ENCODE results near the gene ASPHD1.
A peak's percentile ranks its signal among the peaks of the same experiment; 100 is the strongest.
"Not testable (repeated sequence)": the region's sequence is repeated elsewhere in the genome, so short reads cannot be mapped to it uniquely, and the experiment has no call there.

The ASPHD1 gene

DNA sequence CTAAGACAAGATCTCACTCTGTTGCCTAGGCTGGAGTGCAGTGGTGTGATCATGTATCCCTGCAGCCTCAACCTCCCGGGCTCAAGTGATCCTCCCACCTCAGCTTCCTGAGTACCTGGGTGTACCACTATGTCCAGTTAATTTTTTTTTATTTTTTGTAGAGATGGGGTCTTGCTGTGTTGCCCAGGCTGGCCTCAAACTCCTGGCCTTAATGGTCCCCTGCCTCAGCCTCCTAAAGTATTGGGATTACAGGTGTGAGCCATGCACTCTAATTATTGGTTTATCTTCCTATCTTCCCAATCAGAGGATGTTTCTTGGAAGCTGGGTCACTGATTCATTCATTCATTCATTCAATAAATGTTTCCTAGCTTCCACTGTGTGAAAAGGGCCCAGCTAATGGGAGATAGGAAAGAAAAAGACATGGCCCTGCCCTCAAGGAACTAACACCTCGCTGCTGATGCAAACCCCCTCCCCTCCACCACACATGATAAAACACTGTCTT is 8.5 kb downstream of the ASPHD1 start:
- DNase-seq, result no peak

DNA sequence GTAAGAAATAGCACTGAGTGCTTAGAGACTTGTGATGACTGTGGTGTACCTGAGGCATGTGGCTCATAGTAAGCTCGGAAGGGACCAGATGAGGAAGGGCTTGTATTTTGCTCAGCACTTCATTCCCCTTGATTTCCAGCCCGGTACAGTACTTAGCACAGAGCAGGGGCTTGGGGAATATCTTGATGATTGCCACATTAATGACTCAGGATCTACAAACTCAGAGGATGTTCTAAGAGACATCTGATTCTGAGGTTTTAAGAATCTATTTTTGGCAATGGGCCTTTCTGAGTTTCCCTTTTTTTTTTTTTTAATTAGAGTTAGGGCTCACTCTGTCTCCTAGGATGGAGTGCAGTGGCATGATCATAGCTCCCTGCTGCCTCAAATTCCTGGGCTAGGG is 9.1 kb downstream of the ASPHD1 start:
- no peak for DNase-seq

DNA sequence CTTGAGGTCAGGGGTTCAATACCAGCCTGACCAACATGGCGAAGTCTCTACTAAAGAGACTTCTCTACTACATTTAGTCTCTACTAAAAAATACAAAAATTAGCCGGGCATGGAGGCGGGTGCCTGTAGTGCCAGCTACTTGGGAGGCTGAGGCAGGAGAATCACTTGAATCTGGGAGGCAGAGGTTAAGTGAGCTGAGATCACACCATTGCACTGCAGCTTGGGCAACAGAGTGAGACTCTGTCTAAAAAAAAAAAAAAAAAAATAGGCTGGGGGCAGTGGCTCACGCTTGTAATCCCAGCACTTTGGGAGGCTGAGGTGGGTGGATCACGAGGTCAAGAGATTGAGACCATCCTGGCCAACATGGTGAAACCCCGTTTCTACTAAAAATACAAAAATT is 9.6 kb downstream of the ASPHD1 start:
- DNase-seq, result not testable (repeated sequence)

DNA sequence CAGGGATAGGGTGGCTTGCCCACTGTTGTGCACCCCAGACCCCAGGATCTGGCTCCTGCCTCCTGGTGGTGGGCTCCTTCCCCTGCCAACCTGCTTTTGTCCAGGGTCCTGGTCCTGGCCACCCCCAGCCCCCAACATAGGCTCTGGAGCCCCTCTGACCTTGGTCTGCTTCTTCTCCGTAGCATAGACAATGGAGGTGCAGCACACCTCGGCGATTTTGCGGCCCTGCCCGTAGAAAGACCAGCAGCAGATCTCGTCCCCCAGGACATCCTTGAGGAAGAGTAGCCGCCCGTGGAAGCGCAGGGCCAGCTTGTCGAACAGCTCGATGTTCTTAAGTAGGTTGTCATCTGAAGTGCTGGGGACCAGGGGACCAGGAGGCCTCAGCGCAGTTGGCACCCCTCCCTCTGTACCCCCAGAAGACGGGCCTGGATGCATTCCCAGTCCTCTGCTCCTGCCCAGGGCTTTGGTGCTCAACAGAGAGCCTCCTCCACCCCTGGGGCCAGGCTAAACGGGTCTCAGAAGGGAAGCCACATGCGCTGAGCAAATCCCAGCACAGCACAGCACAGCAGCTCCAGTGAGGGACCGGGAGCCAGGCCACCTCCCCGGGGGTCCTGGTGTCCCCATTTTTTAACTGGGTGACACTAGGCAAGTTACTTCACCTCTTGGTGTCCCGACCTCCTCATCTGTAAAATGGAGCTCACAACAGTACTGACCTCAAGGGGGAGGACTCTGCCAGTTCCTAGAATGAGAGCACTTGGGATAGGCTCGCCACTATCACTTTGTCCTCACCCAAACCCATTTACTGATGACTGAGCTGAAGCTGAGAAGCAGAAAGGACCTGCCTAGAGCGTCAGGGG is 10.8 kb downstream of the ASPHD1 start:
- no peak for DNase-seq

DNA sequence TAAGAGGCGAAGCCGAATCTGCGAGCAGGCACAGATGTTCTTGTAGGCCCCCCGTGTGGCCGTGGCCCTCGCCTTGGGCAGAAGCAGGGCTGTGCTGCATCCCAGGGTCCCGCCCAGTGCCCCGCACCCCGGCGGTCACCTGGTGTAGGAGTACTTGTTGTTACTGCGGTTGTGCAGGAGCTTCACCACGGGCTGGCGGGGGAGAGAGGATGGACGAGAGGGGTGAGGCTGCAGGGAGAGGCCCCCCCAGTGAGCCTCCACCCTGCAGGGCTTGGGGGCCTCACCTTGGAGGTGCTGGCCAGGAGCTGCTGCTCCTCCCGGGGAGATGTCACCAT is 11.4 kb downstream of the ASPHD1 start:
- DNase-seq, result no peak

DNA sequence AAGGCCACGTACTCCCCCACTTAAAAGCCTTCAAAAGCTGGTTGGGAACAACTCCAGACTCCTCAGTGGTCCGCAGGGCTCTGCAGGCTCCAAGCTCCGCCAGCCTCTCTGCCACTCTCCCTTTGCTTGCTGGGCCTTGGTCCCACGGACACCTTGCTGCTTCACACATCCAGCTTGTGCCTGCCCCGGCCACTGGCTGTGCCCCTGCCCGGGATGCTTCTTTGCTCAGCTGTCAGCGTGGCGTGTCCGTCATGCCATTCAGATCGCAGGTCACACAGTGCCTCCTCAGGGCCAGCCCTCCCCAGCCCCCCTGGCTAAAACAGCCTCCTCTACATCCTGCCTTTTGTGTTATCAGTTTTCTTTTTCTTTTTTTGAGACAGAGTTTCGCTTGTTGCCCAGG is 11.8 kb downstream of the ASPHD1 start:
- DNase-seq, result no peak

DNA sequence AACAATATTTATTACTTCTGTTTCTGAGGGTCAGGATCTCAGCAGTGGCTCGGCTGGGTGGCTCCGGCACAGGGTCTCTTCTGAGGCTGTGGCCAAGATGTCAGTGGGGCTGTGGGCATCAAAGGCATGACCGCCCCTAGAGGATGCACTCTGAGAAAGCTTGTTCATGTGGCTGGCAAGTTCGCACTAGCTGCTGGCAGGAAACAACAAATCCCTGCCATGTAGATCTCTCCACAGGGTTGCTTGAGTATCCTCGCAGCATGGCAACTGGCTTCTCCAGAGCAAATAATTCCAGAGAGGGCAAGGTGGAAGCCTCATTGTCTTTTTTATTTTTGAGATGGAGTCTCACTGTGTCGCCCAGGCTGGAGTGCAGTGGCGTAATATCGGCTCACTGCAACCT is 13.2 kb downstream of the ASPHD1 start:
- no peak for DNase-seq

DNA sequence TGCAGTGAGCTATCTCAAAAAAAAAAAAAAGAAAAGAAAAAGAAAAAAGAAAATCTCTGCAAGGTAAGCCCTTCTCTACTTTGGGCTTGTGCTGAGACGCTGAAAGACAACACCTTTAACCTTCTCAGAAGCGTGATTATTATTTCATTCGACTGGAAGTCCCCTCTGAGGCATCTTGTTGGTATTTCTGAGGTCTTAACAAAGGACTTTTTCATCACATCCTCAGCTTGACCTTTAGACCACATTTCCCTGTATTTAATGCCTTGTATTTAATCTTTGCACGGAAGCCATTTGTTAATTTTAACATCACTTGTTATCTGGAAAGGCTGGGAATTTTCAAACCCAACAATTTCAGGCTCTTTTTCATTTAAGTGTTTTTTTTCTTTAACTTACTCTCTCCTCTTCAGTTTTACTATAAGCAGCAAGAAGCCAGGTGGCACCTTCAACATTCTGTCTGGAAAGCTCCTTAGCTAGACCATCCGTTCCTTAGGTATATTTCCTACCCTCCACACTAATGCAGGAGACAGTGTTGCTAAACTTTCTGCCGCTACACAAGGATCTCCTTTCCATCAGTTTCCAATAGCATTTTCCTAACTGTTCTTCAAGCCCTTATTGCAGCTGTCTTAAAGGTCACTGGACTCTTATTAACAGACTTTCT is 15.4 kb downstream of the ASPHD1 start:
- no peak for DNase-seq

DNA sequence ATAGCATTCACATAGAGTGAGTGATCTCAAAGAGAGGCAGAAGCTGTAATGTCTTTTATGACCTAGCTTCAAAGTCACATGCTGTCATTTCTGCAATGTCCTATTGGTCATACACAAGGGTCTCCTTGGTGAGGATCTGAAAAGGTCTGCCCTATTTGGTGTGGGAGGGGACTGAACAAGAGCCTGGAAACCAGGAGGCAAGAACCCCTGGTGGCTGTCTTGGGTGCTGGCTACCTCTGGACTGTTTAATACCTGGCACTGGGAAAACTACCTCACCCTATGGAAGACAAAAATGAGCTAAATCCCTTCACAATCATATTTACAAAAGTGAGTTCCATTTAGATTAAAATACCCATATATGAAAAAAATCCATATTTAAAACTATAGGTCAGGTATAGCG is 16.7 kb downstream of the ASPHD1 start:
- no peak for DNase-seq

DNA sequence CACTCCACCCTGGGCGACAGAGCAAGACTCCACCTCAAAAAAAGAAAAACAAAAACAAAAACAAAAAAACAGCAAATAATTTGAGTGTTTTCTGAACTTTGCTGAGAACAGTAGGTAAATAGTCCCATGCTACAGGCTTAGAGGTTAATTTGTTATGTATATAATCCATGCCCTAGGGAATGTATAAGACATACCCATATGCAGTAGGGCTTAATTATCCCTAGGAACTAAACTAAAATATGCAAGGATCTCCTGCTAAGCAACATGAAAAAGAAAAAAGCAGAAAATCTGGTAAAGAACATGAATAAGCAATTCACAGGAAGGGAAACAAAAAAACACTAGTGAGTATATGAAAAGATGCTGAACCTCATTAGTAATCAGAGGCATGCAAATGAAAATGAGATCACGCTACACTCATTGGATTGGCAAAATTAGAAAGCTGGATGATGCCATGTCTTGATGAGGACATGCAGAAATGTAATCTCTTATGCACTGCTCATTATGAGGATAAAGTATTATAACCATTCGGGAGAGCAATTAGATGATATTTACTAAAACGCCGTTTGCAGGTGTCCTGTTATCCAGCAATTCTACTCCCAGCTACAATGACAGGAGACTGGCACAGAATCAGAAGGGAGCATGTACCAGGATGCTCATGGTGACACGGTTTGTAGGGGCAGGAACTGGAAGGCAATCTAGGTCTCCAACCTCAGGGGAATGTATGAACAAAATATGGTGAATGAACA is 20.2 kb downstream of the ASPHD1 start:
- DNase-seq, result no peak

DNA sequence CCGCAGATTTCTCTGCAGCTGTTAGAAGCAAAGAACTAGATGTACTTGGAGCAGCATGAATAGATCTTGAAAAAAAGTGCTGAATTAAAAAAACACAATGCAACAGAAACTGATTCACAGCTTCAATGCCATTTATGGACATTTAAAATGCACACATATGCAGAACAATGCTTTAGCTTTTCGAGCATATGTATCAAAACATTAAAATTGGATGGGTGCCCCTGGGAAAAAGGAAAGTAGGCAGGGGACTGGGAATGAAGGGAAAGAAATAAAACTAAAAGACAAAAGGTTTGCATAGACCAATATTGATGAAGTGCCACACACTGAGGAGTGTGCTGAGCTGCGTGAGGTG is 20.7 kb downstream of the ASPHD1 start:
- DNase-seq, result no peak

DNA sequence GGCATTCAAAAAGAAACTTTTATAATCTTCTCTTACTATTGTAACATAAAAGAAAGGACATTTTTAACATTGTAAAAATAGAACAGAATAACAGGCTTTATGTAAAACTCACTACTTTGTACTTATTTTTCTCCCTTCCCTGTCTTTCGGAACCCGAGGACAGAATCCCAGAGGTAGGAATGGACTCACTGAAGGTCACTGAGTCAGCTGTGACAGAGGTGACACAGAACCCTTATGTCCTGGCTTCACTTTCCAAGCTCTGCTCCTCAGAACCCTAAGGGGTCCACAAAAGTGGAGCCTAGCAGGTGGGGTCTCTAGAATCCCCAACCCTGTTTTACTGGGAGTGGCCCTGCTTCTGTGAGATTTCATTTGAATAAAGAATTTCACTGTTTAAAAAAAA is 22.0 kb downstream of the ASPHD1 start:
- DNase-seq, result no peak

DNA sequence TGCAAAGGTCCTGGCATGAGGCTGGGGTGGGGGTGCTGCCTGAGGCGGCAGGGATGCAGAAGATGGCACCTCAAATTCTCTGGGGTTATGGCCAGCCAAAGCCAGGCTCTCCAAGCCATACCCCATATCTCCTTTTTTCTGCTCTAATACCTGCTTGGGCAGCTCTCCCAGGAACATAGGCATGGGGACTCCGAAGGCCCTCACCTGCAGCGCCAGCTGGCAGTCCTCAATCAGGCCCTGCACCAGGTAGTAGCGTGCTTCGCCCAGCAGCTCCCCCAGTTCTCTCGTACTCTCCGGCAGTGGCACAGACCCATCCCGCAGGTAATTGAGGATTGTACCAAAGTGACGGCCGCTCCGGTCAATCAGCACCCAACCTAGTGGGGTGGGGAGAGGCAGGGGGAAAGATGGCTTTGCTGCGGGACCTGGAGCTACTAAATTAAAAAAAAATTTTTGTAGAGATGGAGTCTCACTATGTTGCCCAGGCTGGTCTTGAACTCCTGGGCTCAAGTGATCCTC is 22.8 kb downstream of the ASPHD1 start:
- DNase-seq, result no peak

DNA sequence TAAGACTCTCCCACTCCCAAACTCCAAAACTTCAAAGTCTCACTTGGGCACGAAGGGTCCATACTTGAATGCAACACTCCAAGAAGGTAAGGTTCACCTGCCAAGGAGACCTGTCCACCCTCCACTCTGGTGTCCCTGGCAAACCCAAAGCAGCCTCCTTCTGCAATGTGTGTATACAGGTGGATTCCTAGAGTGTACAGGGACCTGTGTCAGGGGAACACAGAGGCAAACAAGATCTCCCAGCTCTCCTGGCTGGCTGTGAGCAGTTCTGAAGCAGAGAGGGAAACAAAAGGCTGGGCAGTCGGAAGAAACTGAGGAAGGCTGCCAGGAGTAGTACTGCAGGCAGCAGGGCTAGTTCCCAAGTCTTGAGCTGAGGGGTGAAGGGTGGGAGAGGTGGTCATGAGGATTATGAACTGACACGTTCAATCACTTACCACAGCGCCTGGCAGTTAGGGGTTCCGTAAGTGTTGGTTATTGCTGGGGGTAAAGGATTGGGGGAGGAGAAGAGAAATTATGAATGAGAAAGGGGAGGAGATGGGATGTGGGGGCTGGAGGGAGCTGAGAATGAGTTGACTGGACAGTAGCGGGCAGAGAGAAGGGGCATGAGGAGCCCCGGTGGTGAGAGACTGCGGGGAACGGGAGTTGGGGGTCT is 24.9 kb downstream of the ASPHD1 start:
- no peak for DNase-seq

DNA sequence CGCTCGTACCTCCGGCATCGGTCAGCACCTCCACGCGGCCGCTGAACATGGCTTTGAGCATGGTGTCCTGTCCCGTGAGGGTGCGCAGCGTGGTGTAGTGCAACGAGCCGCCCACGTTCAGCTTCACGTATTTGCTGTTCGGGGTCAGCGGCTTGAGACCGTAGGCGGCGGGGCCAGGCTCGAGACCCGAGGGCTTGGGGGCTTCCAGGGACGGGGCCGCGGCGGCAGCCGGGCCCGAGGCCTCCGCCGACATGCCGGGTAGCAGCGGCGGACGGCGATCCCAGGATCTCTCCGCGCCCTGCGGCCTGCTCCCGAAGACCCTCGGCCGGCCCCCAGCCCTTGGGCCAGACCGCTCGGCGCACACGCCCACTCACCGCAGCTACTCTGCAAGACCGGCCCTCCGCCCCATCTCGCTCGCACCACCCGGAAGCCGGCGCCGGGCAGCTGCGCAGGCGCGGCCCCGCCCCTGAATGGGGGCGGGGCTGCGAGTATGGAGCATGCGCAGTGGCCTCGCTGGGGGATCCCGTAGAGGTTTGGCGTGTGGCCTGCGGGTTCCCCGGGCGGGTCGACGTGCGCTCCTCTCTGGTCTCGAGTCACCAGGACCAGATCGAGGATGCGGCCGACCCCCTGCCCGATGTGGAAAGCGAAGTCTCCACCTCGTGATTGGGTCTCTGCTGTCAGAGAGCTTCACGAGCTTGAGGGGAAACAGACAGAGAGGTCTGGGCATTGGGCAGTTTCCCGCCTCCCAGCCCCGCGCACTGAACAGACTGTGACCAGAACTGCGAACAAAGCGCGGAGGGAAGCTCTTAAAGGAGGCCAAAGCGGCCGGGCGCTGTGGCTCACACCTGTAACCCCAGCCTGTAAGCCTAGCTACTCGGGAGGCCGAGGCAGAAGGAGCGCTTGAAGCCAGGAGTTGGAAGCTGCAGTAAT is 25.8 kb downstream of the ASPHD1 start, which contains the start of gene KCTD13:
KCTD13 (minus strand) TSS at position 446 of the 930 bp plus-strand sequence; CDS start at position 253, 193 bp downstream.
- peak; percentile 92 for DNase-seq

DNA sequence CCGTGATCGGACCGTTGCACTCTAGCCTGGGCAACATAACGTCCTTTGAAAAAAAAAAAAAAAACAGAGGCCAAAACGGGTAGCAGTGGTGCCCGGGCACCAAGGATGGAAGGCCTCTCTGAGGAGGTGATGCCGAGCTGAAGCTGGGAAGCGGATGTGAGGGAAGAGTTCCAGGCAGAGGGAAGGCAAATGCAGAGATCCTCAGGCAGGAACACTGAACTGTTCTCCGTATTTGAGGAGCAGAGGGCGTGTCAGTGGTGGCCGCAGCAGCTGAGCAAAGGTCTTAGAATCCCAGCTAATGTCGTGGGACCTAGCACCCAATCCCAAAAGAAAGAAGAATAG is 26.4 kb downstream of the ASPHD1 start:
- no peak for DNase-seq

DNA sequence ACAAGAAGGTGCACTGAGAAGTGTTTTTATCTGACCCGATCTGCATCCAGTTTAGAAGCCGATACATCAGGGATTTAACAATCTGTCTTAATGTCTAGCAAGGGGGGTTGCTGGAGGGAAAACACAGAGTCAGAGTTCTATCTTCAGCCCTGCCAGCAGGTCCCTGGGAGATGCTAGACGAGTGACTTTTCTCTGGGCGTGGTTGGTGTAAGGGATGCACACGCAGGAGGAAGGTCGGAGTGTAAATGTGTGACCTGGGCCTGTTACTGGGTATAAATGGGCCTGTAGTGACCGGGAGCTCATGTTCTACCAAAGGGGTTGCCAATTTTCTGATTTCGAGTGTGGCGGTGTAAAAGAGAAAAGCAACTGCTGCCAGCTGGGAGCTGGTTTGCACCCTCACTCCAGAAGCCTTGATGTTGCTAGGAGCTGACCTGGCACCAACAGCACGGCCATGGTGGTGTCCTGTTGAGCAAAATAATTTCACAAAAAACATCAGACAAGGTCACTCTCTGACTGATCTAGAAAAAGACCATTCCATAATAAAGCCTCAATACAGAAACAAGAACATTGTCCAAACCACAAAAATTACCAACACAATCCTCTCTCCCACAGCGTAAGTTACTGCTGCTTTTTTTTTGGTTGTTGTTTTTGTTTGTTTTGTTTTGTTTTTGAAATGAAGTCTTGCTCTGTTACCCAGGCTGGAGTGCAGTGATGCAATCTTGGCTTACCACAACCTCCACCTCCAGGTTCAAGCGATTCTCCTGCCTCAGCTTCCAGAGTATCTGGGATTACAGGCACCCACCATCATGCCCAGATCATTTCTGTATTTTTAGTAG is 27.0 kb downstream of the ASPHD1 start:
- DNase-seq, result no peak

DNA sequence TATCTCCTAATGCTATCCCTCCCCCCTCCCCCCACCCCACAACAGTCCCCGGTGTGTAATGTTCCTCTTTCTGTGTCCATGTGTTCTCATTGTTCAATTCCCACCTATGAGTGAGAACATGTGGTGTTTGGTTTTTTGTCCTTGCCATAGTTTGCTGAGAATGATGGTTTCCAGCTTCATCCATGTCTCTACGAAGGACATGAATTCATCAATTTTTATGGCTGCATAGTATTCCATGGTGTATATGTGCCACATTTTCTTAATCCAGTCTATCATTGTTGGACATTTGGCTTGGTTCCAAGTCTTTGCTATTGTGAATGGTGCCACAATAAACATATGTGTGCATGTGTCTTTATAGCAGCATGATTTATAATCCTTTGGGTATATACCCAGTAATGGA is 31.5 kb downstream of the ASPHD1 start:
- not testable (repeated sequence) for DNase-seq

DNA sequence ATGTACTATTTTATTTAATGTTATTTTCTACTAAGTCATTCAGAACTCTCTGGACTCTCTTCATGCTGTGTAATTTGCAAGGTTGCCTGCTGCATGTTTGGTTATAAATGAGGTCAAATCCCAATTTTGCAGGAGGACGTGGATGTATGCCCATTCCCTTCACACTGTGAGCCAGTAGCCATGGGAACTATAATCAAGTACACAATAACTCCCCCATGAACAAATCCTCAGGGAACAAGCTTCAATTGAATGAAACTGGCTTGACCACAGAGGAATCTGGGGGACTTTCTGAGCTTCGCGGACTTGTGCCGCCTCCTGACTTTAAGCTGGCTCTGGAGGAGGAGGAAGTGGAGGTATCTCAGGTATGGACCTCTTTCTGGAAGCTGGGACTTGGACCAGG is 40.4 kb downstream of the ASPHD1 start:
- no peak for DNase-seq

DNA sequence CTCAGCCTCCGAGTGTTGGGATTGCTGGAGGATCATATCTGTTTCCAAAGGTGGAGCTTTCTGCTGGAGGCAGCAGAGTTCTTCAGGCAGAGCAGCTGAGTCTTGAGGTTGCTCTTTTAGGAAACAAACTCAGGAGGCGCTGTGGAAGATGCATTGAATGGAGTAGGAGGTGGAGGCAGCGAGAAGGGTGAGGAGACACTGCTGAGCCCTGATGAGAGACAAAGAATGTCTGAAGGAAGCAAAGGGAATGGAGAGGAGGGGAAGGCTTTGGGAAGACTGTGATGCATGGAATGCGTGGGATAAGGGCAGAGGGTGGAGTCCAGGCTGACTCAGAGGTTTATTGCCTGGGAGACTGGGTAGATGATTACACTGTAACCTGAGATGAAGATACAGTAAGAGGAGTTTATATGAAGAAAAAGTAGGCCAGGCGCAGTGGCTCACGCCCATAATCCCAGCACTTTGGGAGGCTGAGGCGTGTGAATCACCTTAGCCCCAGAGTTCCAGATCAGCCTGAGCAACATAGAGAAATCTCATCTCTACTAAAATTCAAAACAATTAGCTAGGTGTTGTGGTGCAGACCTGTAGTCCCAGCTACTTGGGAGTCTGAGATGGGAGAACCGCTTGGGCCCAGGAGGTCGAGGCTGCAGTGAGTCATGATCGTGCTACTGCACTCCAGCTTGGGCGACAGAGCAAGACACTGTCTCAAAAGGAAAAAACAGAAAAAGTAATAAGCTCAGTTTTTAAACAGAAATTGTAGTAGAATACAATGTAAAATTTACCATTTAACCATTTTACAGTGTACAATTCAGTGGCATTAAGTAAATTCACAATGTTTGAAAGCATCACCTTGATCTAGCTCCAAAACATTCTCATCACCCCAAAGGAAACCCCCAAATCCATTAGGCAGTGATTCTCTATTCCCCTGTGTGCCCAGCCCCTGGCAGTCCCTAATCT is 43.8 kb downstream of the ASPHD1 start:
- DNase-seq, result no peak

Measured in activated CD4-positive, alpha-beta T cell treated with anti-CD3 and anti-CD28 coated beads, Interleukin-10, Interleukin-2, amounts not matched to agents 100 ng/mL and 50 ng/mL, durations not matched to agents 16 hours and 8 hours (primary cell).